NT2/D1 (cell line): ENCODE data around the gene REN.

Experiments
- SUZ12 ChIP-seq: IDR thresholded peaks from 2 replicates; pipeline ENCODE4 v1.6.1; 2011; ENCODE audit not compliant: insufficient read length, insufficient read depth; ENCODE audit errors: extremely low read depth
- ZNF274 ChIP-seq: IDR thresholded peaks from 2 replicates; pipeline ENCODE4 v1.6.1; 2011; ENCODE audit warnings: mild to moderate bottlenecking, low read depth, low read length

DNA sequence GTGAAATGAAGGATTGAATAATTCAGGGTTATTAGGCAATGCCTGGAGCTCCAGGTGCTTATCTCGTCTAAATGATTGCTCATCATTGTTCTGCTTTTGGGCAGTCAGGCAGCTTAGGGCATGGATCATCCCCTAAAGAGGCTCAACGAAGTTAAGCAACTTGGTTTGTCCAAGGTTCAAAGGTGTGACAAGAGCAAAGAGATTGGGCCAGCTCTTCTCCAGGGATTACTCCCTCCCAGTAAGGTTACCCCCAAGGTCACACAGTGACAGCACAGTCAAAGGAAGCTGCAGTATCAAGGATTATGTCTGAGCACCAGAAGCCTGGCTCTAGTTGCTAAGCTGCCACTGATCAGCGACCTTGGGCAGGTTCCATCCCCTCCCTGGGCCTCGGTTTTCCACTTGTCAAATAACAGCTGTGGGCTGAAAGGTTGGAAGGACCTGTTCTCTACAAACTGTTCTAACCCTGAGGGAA, 21.1 kb downstream of the REN start:
- TF ChIP-seq ZNF274 (no peak), SUZ12 (no peak)
